GM18519 (cell line): ENCODE data around the gene FAM114A1.
"Not testable (repeated sequence)": the region's sequence is repeated elsewhere in the genome, so short reads cannot be mapped to it uniquely, and the experiment has no call there.

ENCODE experiments used
- ATAC-seq: cut with Tn5 transposase; IDR thresholded peaks from one replicate; pipeline ENCODE4 v1.9.1; 2021; ENCODE audit warnings: mild to moderate bottlenecking, moderate library complexity; ENCODE audit not compliant: unreplicated experiment, low FRiP score

Gene FAM114A1

DNA sequence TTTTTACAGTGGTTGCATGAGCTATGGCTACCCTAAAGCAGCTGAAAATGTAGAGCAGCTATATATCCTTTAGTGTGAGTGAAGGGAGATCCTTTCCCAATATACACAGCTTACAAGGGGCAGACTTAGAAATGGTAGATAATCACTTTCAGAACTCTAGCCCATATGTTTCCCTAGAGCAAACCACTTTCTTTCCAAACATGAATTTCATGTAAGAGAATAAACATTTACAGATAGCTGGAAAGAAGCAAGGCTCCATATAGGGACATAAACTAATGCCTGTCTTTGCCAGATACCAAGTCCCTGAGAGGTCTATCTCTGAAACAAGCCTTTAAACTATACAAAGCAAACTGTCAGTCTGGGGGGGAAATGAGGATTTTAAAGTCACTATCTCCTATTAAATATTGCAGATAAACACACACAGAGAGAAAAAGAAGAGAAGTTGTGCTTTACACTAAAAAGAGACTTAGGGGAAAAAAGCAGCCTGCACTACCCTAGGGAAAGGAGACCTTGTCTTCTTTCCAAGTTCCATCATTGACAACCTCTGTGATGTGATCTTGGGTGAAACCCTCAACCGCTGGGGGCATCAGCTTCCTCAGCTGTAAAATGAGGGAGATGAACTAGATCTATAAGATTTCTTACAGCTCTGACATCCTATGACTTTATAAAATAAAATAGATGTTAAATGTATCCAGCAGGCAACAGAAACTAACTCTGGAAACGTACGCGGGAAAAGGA is 91.0 kb downstream of the FAM114A1 start:
- no peak for ATAC-seq

DNA sequence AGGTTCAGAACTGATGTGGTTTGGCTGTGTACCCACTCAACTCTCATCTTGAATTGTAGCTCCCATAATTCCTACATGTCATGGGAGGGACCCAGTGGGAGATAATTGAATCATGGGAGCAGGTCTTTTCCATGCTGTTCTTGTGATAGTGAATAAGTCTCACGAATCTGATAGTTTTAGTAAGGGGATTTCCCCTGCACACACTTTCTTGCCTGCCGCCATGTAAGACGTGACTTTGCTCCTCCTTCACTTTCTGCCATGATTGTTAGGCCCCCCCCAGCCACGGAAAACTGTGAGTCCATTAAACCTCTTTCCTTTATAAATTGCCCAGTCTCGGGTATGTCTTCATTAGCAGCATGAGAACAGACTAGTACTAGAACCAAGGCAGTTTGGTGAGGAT is 91.6 kb downstream of the FAM114A1 start:
- ATAC-seq = not testable (repeated sequence)

DNA sequence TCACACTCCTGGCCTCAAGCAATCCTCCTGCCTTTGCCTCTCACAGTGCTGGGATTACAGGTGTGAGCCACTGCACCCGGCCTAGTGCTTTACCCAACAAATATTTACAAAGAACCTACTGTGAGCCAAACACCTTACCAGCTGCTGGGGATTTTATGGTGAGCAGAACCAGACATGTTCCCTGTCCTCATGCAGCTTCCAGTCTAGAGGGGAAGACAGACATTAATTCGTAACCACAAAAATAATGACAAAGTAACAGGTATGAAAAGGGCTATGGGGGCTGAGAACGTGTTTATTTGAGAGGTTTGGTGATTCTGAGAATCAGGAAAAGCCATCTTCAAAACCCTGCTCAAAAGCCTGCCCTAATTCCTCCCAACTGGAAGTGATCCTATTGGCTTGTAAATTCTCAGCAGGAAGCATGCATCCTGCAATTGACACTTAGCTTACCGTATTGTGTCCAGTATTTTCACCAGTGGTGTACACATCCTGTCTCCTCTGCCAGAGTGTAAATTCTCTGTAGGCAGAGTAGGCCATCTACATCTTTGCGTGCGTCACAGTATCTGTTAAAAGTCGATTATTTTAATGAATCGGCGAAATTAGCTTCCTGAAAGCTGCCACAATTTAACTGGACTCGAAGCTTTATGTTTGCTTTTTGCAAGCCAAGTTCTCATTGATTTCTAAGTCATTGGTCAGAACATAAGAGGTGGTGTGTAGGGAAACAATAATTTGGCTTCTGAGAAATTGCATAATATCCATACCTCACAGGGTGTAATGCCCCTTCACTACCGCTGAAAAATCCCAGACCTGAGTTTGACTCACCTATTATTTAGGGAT is 97.6 kb downstream of the FAM114A1 start:
- ATAC-seq = no peak

DNA sequence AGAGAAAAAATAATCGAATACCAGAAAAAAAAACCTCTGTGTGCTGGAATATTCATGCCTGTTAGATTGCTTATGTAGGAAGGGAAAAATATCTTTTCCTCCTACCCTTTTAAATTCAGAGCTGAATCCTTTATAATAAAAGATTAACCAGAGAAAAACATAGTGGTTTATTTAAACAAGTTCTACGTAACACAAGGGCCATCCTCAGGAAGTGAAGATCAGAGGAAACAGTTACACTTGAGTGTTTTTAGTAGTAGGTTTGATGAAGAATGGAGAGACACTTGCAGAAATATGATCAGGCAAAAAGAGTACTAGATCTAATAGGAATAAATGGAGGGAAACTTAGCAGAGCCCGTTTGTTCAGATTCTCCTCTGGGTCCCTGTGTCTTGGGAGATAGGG is 98.3 kb downstream of the FAM114A1 start:
- ATAC-seq = no peak

DNA sequence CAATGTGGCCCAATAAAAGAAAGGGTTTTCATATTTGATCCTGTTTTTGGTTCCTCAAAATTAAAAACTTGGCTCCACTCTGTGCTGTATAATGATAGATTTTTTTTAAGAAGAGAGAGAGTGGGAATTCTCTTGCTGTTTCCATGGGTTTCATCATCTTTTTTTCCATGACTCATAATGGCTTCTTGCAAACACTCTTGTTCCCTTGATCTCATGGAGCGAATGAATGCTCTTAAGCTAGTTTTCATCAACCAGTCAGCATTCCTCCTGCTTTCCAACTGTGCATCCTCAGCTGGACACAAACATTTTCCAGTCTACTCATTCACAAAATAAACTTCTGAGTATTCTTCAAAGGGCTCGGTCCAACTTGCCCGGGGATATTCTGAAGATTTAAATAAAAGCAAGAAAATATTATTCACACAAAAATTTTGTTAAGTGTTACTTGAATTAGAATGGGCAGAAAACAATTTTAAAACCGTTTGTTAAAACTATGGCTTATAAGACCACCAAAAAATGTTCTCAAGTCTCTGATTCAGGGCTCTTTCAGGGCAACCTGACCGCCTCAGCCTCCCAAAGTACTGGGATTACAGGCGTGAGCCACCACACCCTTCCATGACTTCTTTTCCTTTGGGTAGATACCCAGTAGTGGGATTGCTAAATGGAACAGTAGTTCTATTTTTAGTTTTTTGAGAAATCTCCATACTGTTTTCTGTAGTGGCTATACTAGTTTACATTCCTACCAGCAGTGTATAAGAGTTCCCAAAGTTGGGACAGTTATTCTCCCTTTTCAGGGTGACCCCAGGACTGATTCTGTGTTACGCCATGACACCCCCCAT is 99.9 kb downstream of the FAM114A1 start:
- ATAC-seq = no peak

DNA sequence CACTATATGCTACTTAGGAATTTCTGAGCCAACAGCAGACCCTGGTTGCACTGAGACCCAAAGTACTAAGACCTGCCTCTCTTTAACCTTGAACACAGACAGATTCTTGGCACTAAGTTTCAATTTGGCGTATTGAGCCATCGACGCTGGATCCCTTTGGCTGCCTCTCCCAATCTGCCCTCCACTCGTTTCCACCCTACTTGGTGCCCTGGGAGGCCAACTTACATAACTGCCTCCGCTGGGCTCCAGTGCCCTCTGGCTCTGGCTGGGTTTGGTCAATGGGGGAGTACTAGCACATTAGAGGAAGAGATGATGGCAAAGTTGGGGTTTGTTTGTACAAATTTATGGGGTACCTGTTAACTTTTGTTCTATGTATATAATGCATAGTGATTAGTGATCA is 101.1 kb downstream of the FAM114A1 start:
- ATAC-seq = no peak

DNA sequence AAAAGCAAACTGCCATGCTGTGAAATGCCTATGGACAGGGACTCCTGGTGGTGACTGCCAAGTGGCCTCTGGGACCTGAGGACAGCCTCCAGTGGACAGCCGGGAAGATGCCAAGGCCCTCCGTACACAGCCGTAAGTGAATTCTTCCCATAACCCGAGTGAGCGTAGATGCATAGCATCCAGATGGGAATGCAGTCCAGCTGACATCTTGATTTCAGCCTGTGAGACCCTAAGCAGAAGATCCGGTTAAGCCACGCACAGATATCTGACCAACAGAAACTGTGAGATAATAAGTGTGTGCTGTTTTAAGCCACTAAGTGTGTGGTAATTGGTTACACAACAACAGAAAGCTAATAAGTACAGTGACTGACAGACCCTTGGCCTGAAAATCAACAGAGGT is 108.7 kb downstream of the FAM114A1 start:
- no peak for ATAC-seq

DNA sequence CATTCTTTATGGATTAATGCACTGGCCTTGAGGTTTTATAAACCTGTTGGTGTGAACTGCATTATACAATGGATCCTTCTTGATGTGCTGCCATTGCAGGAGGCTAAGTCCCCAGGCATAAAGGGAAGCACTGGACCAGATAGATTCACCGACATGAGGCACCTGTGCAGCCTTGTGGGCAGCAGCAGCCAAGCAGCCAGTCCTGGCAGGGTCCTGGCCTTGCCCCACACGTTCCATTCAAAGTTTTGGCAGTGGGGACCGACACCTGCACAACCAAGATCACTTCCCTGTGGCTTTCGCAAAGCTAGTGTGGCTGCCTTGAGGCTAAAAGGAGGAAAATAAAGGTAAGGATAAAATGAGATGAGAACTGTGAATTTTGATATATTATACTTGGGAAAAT is 111.5 kb downstream of the FAM114A1 start:
- ATAC-seq = no peak

DNA sequence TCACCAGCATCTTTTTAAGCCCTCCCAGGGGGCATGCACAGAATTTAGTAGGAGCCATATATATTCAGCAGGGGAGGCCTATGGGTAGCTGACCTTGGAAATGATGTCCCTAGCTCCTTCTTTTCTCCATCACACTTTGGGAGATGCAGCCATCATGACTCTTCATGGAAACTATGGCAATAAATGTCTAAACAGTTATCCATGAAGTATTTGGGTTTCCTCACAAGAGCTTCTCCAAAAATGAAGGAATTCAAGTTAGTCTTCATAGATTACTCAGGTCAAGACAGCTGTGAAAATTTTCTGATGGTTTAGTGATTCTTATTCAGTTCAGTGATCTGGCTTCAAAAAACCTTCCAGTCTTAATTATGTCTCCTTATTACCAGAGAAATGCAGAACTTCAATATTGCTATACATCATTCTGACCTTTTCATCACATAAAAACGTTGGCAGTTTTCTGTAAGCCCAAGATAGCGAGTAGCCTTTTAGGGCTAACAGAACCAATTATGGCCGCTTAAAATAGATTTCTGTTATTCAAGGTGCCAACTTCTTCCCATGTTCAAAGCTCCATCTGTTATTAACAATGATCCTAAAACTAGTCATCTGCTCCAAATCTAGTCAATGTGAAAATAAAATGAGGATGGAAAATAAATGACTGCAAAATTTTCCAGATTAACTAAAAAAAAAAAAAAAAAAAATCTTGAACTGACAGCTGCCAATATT is 112.1 kb downstream of the FAM114A1 start:
- no peak for ATAC-seq

DNA sequence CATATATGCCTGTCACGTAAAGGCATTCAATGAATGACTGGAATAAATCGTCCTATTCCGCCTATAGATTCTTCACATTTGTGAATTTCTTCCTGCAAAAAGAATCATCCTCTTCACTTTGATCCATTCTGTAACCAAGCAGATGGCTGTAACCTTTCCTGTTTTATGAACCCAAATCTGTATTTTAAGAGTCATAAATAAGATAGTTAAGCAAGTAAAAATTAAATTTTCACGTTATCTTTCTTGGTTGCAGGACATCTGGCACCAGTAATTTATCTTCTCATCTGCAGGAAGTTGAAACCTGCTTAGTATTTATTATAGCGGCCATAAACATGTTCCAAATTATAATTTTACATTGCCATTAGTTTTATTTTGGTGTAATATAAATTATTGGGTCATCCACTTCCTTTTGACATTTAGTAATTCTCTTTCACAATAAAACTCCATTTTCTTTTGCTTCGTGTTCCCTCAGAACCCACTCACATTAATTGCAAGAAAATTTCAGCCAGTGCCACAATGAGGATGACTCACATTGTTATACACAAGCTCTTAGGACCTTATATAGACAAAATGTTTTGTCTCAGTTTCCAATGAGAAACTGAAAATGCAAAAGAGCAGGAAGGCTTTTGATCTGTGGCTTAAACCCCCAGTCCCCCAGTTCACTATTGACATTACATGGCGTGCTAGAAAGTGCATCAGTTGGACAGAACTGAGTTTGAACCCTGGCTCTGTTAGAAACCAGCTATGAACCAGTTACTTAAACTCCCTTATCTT is 113.5 kb downstream of the FAM114A1 start:
- no peak for ATAC-seq

DNA sequence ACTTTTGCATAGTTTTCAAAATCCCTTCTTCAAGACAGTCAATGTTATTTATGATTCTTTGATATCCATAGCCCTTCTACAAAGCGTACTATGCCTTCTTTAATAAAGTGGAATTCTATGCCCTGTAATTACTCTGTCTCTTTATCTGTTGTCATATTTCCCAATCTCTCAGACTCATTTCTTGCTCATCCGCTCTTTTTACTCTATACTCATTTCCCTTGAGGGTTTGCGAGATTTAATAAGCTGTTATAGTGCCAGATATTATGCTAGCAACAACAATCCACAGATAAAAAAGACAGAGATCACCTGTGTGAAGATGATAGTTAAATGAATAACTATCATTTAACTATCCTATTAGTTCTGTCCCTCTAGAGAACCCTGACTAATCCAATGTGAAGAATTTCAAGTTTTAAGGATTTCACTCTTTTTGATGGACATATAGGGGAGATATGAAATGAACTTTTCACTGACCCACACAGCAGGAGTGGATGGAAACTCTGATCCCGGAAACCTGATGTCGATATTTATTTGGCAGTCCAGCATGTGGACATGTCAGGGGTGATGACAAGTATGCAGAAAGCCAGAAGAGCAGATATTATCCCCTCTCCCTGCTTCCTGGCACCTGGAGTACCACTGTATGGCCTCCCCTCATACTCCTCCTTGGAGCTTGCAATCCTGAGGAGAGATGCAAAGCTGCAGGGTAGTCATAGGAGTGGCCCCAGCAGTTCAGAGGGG is 114.9 kb downstream of the FAM114A1 start:
- ATAC-seq = no peak

DNA sequence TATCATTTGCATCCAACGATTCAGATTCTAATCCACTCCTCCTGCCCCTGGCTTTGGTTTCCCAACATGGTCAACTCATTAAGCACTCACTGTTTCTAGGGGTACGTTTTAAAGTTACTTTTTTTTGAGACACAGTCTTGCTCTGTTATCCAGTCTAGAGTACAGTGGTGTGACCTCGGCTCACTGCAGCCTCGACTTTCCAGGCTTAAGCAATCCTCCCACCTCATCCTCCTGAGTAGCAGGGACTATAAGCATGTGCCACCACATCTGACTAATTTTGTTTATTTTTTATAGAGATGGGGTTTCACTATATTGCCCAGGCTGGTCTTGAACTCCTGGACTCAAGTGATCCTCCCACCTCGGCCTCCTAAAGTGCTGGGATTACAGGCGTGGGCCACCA is 115.7 kb downstream of the FAM114A1 start:
- no peak for ATAC-seq

DNA sequence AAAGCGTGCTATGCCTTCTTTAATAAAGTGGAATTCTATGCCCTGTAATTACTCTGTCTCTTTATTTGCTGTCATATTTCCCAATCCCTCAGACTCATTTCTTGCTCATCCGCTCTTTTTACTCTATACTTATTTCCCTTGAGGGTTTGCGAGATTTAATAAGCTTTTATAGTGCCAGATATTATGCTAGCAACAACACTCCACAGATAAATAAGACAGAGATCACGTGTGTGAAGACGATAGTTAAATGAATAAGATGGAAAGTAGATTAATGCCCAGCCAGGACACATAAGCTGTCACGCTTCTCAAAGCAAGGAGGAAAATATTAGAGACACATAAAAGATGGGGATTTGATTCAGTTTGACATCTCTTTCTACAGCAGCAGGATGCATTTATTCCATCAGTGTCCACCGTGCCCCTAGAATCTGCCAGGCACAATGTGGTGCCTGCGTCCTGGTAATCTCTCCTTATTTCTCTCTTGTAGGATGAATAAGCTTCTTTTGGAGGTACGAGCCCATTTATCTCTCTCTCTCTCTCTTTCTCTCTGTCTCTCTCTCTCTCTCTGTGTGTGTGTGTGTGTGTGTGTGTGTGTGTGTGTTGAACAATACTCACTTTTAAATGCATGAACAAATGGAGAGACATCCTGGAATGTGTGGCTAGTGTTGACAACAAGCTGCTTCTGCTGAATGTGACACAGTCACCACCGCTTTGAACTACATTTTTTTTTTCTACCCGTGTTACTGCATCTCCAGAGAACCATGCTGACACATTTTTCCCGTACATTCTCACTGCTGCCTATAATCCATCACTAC is 116.4 kb downstream of the FAM114A1 start:
- no peak for ATAC-seq

DNA sequence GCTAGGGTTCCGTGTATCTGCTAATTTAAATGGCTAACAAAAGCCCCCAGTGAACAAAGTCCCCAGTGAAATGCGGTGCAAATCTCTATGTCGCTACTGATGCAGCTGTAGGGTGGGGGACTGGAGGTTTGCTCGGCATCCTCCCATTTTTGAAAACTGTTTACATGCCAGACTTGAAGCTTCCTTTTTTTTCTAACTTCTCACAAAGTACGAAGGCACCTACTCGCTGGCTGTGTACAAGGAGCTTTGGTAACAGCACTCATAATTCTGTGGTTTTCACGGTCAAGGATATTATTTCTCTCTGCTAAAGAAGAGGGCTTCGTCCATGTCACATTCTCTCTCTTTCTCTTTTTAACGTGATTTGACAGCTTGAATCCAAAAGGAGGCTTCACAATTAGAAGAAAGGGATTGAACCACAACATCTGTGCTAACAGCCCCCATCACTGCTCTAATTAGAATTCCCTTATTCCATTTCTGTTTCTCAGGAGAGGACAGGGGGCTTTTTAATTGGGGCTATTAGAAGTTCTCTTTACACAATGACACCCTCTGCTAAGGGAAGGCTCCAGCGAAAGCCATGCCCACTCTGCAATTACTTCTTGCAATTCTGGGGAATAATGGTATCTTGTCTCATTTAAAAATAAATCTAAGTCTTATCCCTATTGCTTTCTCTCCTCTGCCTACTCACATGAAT is 117.9 kb downstream of the FAM114A1 start:
- no peak for ATAC-seq

DNA sequence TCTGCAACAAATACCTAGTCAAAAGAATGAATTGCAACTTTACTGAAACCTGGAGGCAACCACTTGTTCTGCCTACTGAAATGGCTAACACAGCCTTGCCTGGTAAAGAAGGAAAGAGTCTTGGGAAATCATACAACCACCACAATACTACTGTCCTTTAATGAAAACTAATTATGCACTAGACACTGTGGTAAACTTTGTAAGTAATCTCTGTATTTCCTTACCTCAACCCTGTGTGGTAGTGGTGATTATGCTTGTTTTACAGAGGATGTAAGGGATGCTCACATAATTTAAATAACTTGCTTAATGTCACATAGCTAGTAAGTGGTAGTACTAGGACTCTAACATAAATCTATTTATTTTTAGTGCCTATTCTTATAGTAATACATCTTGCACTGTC is 119.9 kb downstream of the FAM114A1 start:
- ATAC-seq = no peak

DNA sequence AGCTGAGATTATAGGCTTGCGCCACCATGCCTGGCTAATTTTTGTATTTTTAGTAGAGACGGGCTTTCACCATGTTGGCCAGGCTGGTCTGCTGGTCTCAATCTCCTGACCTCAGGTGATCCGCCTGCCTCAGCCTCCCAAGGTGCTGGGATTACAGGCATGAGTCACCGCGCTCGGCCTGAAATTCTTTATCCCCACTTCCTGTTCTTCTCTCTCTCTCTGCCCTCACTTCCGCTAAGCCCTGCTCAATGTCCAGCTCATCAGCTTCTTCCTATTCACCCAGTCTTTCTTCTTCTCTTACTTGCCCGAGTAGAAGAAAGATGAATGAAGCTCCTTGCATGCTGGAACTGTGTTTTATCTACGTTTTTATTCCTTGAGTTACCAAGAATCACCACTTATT is 120.7 kb downstream of the FAM114A1 start:
- ATAC-seq = not testable (repeated sequence)

DNA sequence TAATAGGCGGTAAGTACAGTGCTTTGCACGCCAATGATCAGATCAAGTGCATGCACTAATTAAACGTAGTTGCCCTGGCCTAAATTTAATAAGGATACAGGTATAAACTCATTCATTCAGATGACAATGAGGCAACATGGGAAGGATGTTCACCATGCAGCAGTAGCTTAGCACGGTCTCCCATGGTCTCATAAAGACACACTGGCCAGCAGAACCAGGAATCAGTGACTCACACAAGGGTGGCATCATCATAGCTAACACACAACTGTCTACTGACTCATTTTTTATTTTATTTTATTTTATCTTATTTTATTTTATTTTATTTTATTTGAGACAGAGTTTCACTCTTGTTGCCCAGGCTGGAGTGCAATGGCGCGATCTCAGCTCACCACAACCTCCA is 121.9 kb downstream of the FAM114A1 start:
- ATAC-seq = no peak

DNA sequence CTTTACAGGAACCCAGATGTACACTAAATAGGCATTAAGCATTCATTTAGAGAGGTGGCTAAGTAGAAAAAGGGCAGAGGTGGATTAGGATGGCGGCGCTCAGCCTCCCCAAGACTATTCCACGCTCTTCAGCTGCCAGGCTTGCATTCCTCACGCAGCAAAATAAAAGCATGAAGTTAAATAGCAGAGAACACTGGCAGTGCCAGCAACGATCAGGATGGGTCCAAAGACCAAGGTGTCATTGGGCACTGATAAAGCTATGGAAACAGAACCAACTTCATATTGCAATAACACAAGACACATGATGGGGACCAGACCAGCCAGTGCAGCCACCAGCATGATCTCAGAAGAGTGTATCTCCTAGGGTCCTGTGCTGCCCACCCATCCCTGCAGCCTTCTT is 122.6 kb downstream of the FAM114A1 start:
- no peak for ATAC-seq
